Stimulated activated CD4-positive, alpha-beta T cell treated with anti-CD3 and anti-CD28 coated beads, Interleukin-12 subunit alpha, Interleukin-12 subunit beta, amount 100 ng/mL, for 48 hours (primary cell): ENCODE data around the gene INPP5D.

ENCODE experiments used
- DNase-seq, 3 donors: peaks; one replicate each; pipeline ENCODE4 v3.0.0-alpha.2; 2020; ENCODE audit warnings: low read depth in 2 of 3, low spot score in 1 of 3

Gene INPP5D

GRCh38 chr2:233032551-233033320 lies 27.4 kb upstream of the INPP5D start, which contains the start of gene NEU2:
NEU2 (plus strand) TSS chr2:233032672; CDS start chr2:233032672, 0 bp downstream.
- no peak for DNase-seq

GRCh38 chr2:233033672-233034071 lies 26.5 kb upstream of the INPP5D start:
- peak in 1 of 3 donors; percentile 7 for DNase-seq

DNA sequence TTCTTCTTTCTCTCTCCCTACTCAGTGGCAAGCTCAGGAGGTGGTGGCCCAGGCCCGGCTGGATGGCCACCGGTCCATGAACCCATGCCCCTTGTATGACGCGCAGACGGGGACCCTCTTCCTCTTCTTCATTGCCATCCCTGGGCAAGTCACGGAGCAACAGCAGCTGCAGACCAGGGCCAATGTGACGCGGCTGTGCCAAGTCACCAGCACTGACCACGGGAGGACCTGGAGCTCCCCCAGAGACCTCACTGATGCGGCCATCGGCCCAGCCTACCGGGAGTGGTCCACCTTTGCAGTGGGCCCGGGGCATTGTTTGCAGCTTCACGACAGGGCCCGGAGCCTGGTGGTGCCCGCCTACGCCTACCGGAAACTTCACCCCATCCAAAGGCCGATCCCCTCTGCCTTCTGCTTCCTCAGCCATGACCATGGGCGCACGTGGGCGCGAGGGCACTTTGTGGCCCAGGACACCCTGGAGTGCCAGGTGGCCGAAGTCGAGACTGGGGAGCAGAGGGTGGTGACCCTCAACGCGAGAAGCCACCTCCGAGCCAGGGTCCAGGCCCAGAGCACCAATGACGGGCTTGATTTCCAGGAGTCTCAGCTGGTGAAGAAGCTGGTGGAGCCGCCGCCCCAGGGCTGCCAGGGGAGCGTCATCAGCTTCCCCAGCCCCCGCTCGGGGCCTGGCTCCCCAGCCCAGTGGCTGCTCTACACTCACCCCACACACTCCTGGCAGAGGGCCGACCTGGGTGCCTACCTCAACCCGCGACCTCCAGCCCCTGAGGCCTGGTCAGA lies 25.9 kb upstream of the INPP5D start:
- DNase-seq: no peak

DNA sequence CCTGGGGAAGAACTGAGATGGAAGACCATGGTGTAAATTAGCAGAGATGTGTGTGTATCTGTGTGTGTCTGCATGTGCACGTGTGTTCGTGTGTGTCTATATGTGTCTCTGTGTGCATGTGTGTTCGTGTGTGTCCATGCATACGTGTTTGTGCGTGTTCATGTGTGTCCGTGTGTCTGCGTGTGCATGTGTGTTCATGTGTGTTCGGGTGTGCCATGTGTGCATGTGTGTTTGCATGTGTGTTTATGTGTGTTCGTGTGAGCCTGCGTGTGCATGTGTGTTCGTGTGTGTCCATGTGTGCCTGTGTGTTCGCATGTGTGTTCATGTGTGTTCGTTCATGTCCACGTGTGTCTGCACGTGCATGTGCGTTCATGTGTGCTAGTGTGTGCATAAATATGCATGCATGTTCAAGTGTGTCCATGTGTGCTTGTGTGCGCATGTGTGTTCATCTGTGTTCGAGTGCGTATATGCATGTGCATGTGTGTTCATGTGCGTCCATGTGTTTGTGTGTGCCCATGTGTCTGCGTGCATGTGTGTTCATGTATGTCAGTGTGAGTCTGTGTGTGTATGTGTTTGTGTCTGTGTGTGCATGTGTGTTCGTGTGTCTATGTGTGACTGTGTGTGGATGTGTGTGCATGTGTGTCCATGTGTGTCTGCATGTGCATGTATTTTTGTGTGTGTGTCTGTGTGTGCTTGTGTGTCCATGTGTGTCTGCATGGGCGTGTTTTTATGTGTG lies 24.5 kb upstream of the INPP5D start:
- DNase-seq: no peak

GRCh38 chr2:233036162-233036838 lies 23.8 kb upstream of the INPP5D start:
- no peak for DNase-seq

DNA sequence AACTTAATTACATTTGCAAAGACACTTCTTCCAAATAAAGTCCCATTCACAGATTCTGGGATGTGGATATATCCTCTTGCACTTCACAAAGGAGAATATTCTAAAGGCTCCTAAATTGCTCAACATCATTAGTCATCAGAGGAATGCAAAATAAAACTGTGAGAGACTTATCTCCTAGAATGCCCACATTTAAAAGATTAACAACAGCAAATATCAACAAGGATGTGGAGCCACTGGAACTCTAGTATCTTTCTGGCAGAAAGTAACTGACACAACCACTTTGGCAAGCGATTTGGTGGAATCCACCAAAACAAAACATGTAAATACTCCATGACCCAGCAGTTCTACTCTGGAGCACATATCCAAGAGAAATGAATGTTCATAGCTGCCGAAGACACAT lies 23.1 kb upstream of the INPP5D start:
- DNase-seq: no peak

- no peak for DNase-seq
Measured at GRCh38 chr2:233039212-233039845, 20.8 kb upstream of the INPP5D start.

GRCh38 chr2:233039846-233040530 lies 20.2 kb upstream of the INPP5D start:
- no peak for DNase-seq

- no peak for DNase-seq
Measured at GRCh38 chr2:233040571-233040970, 19.6 kb upstream of the INPP5D start.

DNA sequence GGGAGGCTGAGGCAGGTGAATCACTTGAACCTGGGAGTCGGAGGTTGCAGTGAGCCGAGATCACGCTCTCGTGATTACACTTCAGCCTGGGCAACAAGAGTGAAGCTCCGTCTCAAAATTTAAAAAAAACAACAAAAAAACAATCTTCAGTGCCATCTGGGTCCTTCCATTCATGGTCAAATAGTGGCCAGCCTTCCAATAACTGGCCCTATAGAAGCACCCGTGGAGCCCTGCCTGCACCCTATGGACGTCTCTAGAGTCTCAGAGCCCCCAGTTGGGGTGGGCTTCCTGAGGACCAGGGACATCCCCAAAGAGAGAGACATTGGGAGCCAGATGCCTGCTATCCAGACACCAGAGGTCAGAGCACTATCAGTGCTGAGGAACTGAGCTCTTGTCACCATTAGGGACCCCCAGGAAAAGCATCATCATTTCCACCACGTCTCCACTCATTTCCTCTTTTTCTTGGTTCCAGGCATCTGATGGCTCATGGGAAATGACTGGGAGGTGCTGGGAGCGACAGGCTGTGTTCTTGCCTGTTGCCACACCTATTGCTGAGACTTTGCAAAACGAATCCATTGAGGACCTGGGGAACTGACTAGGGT lies 18.3 kb upstream of the INPP5D start:
- no peak for DNase-seq

GRCh38 chr2:233042549-233042948 lies 17.6 kb upstream of the INPP5D start:
- no peak for DNase-seq

DNA sequence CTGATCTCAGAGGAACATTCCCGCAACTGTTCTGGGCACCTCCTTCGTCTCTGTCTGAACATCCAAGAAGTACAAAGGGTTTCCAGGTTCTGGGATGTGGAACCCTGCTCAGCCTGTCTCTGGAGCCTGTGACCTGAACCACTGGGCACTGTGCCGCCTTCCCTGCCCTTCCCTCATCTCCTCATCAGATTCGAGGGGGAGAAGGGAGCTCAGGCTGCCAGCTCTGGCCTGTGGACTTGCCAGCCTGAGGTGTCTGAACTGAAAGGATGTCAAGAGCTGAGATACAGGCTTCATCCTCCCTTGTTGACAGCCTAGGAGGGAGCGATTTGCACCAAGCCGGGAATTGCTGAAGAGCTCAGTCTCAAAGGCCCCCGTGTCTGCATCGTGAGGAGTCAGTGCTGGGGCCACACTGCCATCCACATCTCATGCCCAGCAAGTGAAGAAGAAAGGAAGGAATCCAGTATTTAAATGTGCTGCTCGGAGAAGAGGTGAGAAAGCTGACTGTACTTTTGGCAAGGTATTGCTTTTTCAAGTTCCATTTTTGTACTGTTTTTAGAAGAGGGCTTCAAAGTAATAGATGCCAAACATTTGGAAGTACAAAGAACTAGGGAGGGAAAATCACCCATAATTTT lies 15.1 kb upstream of the INPP5D start:
- no peak for DNase-seq

DNA sequence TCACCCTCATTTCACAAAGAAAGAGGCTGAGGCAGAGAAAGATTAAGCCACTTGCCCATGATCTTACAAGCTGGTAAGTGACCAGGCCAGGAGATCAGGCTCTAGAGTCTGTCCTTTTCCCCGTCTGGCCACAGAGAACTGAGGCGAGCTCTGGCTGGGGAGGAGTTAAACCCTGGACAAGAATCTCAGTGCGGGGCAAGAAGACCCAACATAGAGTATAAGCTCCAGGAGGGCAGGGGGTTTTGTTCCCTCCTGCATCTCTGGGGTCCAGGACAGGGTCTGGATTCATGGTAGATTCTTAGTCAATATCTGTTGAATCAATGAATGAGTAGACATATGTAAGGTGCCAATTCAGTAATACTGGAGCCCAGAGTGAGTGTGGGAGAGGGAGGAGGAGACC lies 12.9 kb upstream of the INPP5D start:
- DNase-seq: no peak

GRCh38 chr2:233047667-233048066 lies 12.5 kb upstream of the INPP5D start:
- no peak for DNase-seq

DNA sequence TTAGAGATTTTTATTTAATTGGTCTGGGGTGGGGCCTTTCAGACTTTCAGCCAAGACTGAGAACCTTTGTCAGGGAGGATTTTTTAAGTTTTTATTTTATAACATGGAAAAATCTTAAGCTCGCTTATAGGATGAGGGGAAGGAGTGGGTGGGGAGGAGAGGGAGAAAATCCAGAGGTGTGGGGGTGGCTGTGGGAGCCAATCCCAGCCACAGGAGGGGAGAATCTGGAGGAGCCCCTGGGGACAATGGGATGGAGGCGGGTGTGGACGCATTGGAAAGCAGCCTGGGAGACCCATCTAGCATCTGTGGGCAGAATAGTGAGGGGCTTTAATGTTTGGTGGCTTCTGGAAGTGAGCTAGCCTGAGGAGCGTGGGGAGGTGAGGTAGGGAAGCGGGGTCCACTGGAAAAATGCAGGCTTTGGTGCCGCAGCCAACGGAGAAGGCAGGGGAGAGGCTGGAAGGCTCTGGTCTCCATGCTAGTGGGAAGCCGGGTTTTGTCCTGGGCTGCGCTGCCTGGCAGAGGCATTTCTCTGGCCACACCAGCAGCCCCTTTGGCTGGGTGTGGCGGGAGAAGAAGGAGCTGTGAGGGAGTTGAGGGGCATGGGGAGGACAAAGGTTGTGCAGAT lies 11.5 kb upstream of the INPP5D start:
- no peak for DNase-seq

- DNase-seq: no peak
Measured at GRCh38 chr2:233049194-233049761, 10.9 kb upstream of the INPP5D start.

DNA sequence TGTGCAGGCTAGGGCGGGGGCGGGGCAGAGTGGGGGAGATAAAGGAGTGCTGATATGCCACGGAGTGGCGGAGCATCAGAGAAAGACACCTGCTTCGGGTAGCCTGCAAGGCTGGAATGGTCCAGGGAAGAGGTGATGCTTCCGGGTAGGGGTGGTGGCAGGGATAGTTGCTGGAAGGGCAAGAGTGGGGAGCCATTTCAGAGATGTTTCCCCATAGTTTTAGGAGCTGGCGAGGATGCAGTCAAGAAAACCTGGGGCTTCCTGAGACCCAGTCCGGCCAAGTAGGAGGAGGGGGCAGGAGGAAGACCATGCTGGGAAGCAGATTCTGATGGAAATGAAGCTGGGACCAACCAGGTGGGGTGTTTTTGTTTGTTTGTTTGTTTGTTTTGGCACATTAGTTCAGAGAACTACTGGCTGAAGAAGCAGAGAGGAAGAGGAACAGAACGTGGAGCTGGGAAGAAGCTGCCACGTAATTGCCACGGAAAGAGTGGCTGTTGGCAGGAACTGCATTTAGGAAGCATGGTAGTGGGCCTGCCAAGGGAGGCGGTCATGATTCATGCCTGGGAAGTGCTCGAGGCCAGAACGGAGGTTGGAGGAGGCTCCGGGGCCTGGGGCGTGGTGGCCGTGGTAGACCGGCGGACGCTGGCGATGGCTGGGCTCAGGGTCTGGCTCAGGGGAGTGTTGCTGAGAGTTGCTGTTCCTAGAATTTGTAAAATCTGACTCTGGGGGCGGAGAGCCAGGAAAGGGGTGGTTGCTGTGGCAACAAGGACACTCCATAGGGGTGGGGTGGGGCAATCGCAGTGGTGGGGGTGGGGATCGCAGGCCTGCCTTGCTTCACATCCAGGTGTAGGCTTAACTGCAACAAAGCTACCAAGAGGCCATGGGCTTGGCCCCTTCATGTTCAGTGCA lies 8.6 kb upstream of the INPP5D start:
- no peak for DNase-seq
